ENCODE measurements around the gene PINK1.

GRCh38 chr1:20645414-20645813, 12.2 kb downstream of the PINK1 start:
- no peak for TF ChIP-seq CTCF (IDR thresholded peaks at IDR 0.05)
- no peak for TF ChIP-seq POLR2A (IDR thresholded peaks at IDR 0.05; ENCODE audit: low read depth)
